Stimulated activated CD8-positive, alpha-beta memory T cell treated with anti-CD3 and anti-CD28 coated beads, Interleukin-7, amount 100 ng/mL, for 48 hours (primary cell): ENCODE measurements around the gene SLC2A10.

Source experiments
- DNase-seq, 2 donors: peaks; one replicate each; pipeline ENCODE4 v3.0.0-alpha.2; 2020; ENCODE audit warnings: low read depth in 1 of 2; ENCODE audit errors: extremely low read depth in 1 of 2

The SLC2A10 gene

GRCh38 chr20:46724343-46724959, 15.0 kb downstream of the SLC2A10 start:
- no peak for DNase-seq

- DNase-seq = no peak
These were observed 16.0 kb downstream of the SLC2A10 start for GRCh38 chr20:46725186-46726165.

- DNase-seq = no peak
These were observed 22.3 kb downstream of the SLC2A10 start for GRCh38 chr20:46731770-46732169.

GRCh38 chr20:46735436-46735835, 26.0 kb downstream of the SLC2A10 start:
- DNase-seq = no peak

GRCh38 chr20:46739431-46740213, 30.2 kb downstream of the SLC2A10 start:
- DNase-seq = no peak

- DNase-seq = no peak
These were observed 30.8 kb downstream of the SLC2A10 start for GRCh38 chr20:46740214-46740609.

- no peak for DNase-seq
These were observed 32.6 kb downstream of the SLC2A10 start for GRCh38 chr20:46741924-46742668.

GRCh38 chr20:46742669-46743045, 33.2 kb downstream of the SLC2A10 start:
- DNase-seq = no peak

GRCh38 chr20:46743088-46743487, 33.6 kb downstream of the SLC2A10 start:
- no peak for DNase-seq

GRCh38 chr20:46746956-46747526, 37.6 kb downstream of the SLC2A10 start:
- no peak for DNase-seq

- no peak for DNase-seq
These were observed 39.7 kb downstream of the SLC2A10 start for GRCh38 chr20:46749147-46749546.

GRCh38 chr20:46751856-46752255, 42.4 kb downstream of the SLC2A10 start:
- no peak for DNase-seq

GRCh38 chr20:46752728-46753127, 43.3 kb downstream of the SLC2A10 start:
- DNase-seq = peak in 1 of 2 donors; percentile 19

GRCh38 chr20:46755483-46756413, 46.3 kb downstream of the SLC2A10 start:
- DNase-seq = no peak

- DNase-seq = no peak
These were observed 47.0 kb downstream of the SLC2A10 start for GRCh38 chr20:46756419-46756818.

GRCh38 chr20:46757135-46757534, 47.7 kb downstream of the SLC2A10 start:
- no peak for DNase-seq

GRCh38 chr20:46757754-46758678, 48.6 kb downstream of the SLC2A10 start:
- peak; percentile 9 for DNase-seq
